GM19025 (cell line): ENCODE measurements around the gene SALL3.
"Not testable (repeated sequence)": the region's sequence is repeated elsewhere in the genome, so short reads cannot be mapped to it uniquely, and the experiment has no call there.

Experiments used
- ATAC-seq: cut with Tn5 transposase; IDR thresholded peaks from one replicate; pipeline ENCODE4 v1.9.1; 2021; ENCODE audit warnings: mild to moderate bottlenecking, low read depth, moderate library complexity; ENCODE audit not compliant: unreplicated experiment

Gene SALL3

DNA sequence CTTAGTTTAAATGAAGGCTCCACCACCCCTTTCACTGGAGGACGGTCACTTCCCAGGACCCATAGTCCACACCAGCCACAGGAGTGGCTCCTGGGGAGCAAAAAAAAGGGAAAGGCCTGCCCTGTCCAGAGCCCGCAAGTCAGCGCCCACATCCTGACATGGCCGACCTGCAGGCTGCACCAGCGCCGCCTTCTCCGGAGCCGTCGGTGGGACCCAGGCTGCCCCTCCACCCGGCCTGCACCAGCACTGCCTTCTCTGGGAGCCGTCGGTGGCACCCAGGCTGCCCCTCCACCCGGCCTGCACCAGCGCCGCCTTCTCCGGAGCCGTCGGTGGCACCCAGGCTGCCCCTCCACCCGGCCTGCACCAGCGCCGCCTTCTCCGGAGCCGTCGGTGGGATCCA, 14.9 kb upstream of the SALL3 start:
- not testable (repeated sequence) for ATAC-seq

GRCh38 chr18:78965260-78965659, 14.4 kb upstream of the SALL3 start:
- no peak for ATAC-seq

DNA sequence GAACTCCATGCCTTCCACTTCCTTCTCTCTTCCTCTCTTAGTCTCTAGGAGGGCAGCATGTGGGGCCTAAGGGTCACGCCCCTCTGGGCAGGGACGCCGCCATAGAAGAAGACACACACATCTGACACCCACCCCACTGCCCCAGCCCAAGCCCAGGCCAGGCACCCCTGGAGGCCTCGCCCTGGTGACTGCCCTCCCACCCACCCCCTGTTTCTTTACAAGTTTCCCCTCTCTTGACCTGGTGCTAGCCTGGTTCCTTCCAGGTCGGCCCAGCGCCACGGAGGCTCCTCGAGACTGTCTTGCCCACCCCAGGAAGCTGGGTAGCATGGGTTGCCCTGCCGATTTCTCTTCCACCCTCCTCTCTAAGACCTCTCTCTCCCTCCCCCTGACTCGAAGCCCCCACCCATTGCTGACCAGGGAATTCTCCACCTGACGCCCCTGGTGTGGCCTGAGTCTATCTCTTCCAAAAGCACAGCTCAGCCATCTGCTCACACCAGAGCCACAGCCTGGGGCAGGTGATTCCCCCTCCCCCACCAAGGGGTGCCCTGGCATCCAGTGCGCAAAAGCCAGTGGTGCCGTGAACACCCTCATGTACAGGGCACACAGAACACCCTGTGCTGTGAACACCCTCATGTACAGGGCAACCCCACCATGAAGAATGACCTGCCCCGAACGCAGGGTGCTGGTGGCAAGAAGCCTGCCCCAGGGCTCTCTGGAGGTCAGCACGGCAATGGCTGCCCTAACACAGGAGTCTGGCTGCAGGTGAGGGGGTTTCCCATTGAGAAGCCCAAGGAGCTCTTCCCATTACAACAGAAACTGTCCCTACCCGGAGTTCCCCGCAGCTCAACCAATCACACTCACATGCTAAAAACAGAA, 13.5 kb upstream of the SALL3 start:
- ATAC-seq, result no peak

DNA sequence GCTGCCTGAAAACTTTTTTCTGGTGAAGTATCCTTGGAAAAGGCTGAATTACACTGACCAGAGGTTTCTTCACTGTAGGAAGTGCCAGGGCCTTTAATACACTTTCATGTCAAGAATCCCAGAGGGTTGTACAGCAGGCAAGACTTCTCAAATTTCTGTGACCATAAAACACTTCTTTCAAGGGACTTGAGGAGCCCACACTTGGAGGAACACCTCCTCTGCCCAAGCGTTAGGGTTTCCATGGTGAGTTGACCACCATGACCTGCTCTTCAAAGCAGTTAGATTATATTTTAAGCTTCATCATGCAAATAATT, 12.9 kb upstream of the SALL3 start:
- no peak for ATAC-seq

DNA sequence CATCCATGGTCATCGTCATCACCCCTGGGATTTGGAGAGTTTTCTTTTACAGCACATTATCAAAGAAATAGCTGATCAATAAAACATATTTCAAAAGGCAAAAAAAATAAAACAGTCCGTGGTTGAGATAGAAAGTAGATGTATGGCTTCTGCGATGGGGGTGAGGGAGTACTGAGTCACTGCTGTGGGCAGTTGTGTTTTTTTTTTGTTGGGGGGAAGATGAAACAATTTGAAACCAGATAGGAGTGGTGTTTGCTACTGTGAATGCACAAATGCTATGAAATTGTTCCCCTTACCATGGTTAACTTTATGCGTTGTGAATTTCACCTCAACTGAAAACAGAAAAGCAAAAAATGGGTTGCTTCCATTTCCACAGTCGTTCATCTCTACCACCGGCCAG, 11.9 kb upstream of the SALL3 start:
- ATAC-seq, result no peak

GRCh38 chr18:78969574-78970315, 9.9 kb upstream of the SALL3 start:
- no peak for ATAC-seq

GRCh38 chr18:78970774-78971333, 8.8 kb upstream of the SALL3 start:
- ATAC-seq, result no peak

- ATAC-seq, result no peak
Observed at GRCh38 chr18:78971511-78972245, 7.9 kb upstream of the SALL3 start.

GRCh38 chr18:78972385-78972918, 7.2 kb upstream of the SALL3 start:
- ATAC-seq, result no peak

DNA sequence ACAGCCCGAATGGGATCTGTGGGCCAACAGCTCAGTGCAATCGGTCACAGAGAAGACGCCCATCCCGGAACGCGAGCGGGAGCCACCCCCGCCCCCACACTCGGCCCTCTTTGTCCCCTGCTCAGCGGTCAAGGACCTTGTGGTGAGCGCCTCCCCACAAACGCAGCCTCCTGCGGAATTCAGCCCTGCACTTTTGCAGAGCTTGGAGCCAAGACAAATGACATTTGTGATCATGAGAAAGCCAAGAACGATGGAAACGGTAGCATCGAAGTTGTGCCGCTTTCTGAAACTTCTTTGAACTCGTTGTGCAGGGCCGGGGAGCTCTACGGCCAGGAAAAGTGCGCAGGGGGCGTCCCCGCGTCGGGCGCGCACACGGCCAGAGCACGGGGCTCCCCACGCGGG, 6.7 kb upstream of the SALL3 start:
- no peak for ATAC-seq

DNA sequence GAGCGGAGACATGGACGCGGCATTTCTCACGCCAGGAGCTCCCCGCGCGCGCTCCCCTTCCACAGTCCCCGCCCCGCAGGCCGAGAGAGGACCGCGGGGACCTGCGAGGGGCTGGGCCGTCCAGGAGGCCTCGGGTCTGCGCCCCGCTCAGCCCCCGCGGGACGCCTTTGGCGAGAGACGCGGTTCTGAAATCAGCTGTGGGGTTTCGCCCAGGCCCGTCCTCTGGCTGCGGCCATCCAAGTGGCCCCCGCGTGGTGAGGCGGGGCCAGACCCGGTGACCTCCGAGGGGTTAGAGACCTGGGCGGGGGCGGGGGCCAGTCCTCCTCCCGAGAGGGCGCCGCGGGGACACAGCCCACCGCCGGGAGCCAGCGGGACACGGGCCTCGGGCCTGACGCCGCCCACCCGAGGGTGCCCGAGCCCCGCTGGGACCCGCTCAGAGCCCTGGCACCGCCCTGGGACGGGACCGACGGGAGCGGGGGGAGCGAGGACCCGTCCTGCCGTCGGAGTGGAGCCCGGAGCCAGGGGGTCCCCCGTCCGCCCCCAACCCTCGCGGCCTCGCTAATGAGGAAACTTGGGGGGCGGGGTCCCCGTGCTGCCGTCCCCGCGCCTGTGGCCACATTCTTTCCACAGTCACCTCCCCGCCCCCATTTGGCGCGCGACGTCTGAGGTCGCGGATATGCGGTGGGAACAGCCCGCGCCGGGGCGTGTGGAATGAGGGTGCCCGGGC, 6.1 kb upstream of the SALL3 start:
- no peak for ATAC-seq

DNA sequence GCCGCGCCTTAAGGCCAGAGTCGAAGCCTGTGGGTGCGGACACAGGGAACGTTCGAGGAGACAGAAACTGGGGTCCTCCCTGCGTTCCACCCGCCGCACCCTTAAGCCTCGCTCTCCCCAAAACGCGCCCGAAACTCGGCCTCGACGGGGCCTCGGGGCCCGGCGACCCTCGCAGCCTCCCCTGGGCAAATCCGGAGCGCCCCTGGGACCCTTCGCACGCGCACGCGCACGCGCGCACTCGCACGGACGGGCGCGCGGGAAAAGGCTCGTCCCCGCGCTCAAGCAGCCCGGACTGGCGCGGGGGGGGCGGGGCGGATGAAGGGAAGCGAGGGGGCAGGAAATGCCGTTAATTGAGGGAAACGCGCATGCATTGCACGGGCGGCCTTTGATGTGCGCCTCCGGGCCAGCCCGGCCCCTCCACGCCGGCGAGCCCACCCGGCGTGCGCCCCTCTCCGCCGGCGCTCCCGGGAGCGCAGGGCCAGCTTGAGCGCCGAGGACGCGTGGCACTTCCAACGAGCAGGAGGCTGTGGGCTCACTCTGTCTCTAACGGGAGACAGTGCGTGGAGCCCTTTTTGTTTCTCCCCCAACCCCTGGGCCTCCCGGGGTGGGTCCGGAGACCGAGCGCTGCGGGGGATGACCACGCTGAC, 5.4 kb upstream of the SALL3 start:
- no peak for ATAC-seq

GRCh38 chr18:78975292-78975691, 4.3 kb upstream of the SALL3 start:
- ATAC-seq, result no peak

- ATAC-seq, result no peak
Observed at GRCh38 chr18:78975699-78976335, 3.8 kb upstream of the SALL3 start.

- no peak for ATAC-seq
Observed at GRCh38 chr18:78976765-78977636, 2.6 kb upstream of the SALL3 start.

- ATAC-seq, result no peak
Observed at GRCh38 chr18:78977637-78978348, 1.8 kb upstream of the SALL3 start.

DNA sequence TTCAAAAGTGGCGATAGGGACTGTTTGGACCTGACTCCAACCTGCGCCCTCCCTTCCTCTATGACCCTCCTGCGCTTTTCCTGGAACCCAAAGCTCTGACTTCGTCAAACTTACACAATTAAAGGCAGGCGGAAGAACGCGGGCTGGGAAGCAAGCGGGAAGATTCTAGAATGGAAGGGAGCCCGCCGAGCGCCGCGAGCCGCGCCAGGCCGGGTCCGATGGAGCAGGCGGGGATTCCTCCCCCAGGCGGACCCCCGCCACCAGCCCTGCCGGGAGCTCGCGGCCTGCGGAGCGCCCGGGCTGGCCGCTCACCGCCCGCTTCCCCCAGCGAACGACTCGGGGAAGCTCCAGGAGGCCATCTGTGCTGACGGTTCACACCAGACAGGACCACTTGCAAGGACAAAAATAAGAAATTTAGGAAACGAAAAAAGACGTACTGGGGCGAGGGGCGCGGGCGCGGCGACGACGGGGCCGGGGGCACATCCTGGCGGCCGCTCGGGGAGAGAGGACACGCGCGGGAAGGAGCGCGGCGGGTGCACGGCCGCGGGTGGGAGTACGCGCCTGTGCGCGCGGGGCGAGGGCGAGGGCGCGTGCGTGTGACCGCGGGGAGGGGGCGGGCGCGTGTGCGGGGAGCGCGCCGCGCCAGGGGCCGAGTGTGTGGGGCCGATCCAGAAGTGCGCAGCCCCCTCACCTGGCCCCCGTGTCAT, 1.1 kb upstream of the SALL3 start:
- no peak for ATAC-seq
